A673 (cell line): ENCODE measurements around the gene MRPL22. TPM values are rescaled to one million over a fixed set of nuclear protein-coding genes. Genes with fewer than 3 reads are reported as not detected.

ENCODE experiments used
- BruUV-seq: library from RNA; stranded (reverse); fragments of 400-500 nt; replicated peaks from 2 replicates; lab custom pipeline; 2021; lab: Mats Ljungman, UMichigan
- CTCF ChIA-PET: fragments of 300-600 bp; sonication (Branson Sonifier 250); formaldehyde crosslinking; loops from one replicate; lab custom pipeline; 2022; ENCODE audit warnings: antibody characterized with exemption; lab: Charles Lee
- POLR2A ChIA-PET: fragments of 300-600 bp; sonication (Branson Sonifier 250); formaldehyde crosslinking; loops from one replicate; lab custom pipeline; 2022; ENCODE audit warnings: antibody characterized with exemption; ENCODE audit not compliant: low non-redundant PET; lab: Charles Lee
- DNase-seq: peaks from one replicate; pipeline ENCODE4 v3.0.0-alpha.2; 2015; ENCODE audit warnings: low spot score
- H3K27ac ChIP-seq: fragments of 200-600 bp; sonication (generic); 2 replicates; pipeline ENCODE4 v1.5.1; 2016; ENCODE audit warnings: mixed run types, low read depth, mild to moderate bottlenecking, mixed read lengths, antibody characterized with exemption, low read length; ENCODE audit not compliant: poor library complexity, severe bottlenecking
- H3K27me3 ChIP-seq: fragments of 200-600 bp; sonication (generic); replicated peaks from 2 replicates; pipeline ENCODE4 v1.6.1; 2017; ENCODE audit warnings: mixed run types, low read depth, mild to moderate bottlenecking, mixed read lengths, antibody characterized with exemption, low read length; ENCODE audit not compliant: insufficient read depth, poor library complexity
- H3K36me3 ChIP-seq: fragments of 200-600 bp; sonication (generic); 2 replicates; pipeline ENCODE4 v1.6.1; 2016; ENCODE audit warnings: mixed run types, mild to moderate bottlenecking, mixed read lengths, antibody characterized with exemption, low read length; ENCODE audit not compliant: insufficient read depth, poor library complexity, severe bottlenecking
- H3K4me1 ChIP-seq: fragments of 200-600 bp; sonication (generic); 2 replicates; pipeline ENCODE4 v1.6.1; 2017; ENCODE audit warnings: mixed run types, mild to moderate bottlenecking, mixed read lengths, antibody characterized with exemption, low read length; ENCODE audit not compliant: insufficient read depth, poor library complexity, severe bottlenecking
- H3K4me3 ChIP-seq: fragments of 200-600 bp; sonication (generic); 2 replicates; pipeline ENCODE4 v1.5.1; 2016; ENCODE audit warnings: low read depth, mixed run types, mild to moderate bottlenecking, mixed read lengths, low read length; ENCODE audit not compliant: poor library complexity, severe bottlenecking
- H3K9me3 ChIP-seq: fragments of 200-600 bp; sonication (generic); 2 replicates; pipeline ENCODE4 v1.6.1; 2016; ENCODE audit warnings: mixed run types, low read depth, mild to moderate bottlenecking, mixed read lengths, antibody characterized with exemption, low read length; ENCODE audit not compliant: poor library complexity, severe bottlenecking
- CTCF ChIP-seq: fragments of 300-800, 200-600 bp; sonication (generic); conservative IDR thresholded peaks from 2 replicates; pipeline ENCODE4 v1.5.1; 2017; ENCODE audit warnings: low read depth, mild to moderate bottlenecking, antibody characterized with exemption, low read length, moderate library complexity, mixed read lengths
- EZH2 ChIP-seq: fragments of 200-600 bp; sonication (generic); IDR thresholded peaks from 2 replicates; pipeline ENCODE4 v1.6.1; 2017; ENCODE audit warnings: borderline replicate concordance, low read depth, mild to moderate bottlenecking, mixed read lengths, antibody characterized with exemption, low read length; ENCODE audit not compliant: poor library complexity, severe bottlenecking
- intact Hi-C: fragments of 100-400 bp; cut with micrococcal nuclease; formaldehyde crosslinking; loops from one replicate; pipeline ENCODE4 v1.10.0; 2022; ENCODE audit not compliant: unreplicated experiment
- total RNA-seq: library from RNA; stranded (reverse); gene quantifications from 2 replicates; pipeline ENCODE4 v1.2.3, GENCODE V29; 2021

Gene MRPL22
- total RNA-seq, 1 experiment from 2014 or later = 143 TPM

GRCh38 chr5:154923441-154924430 is 17.1 kb upstream of the MRPL22 start:
- DNase-seq = no peak
- Histone ChIP-seq H3K4me1 (no peaks in the 10 kb centered on the region), H3K27ac (no peak overlapping the region), H3K27me3 (no peaks in the 10 kb centered on the region), H3K9me3 (no peaks in the 10 kb centered on the region), H3K36me3 (peaks cover 70% of the 10 kb centered on the region), H3K4me3 (no peak overlapping the region)
- BruUV-seq = no TSS peak
- CTCF ChIA-PET = no interaction called here
- TF ChIP-seq EZH2 (no peak), CTCF (no peak)
- POLR2A ChIA-PET = no interaction called here
- intact Hi-C loops = loop anchor here (10.0 kb wide), 1 partner anchor 269 kb away; no protein-coding TSS in a partner anchor

GRCh38 chr5:154933537-154933936 is 7.3 kb upstream of the MRPL22 start:
- peaks cover 39% of the 10 kb centered on the region for H3K36me3 ChIP-seq
- CTCF ChIA-PET = no interaction called here
- no peaks in the 10 kb centered on the region for H3K9me3 ChIP-seq
- intact Hi-C loops = no loop called here
- H3K4me3 ChIP-seq = no peak overlapping the region
- TF ChIP-seq CTCF = no peak
- no peak for TF ChIP-seq EZH2
- no peaks in the 10 kb centered on the region for H3K27me3 ChIP-seq
- no peak overlapping the region for H3K27ac ChIP-seq
- peaks cover 10% of the 10 kb centered on the region for H3K4me1 ChIP-seq
- BruUV-seq = no TSS peak
- POLR2A ChIA-PET = no interaction called here
- DNase-seq = no peak

GRCh38 chr5:154934881-154935280 is 6.0 kb upstream of the MRPL22 start:
- Histone ChIP-seq H3K36me3 (peaks cover 34% of the 10 kb centered on the region), H3K9me3 (no peaks in the 10 kb centered on the region), H3K4me3 (no peak overlapping the region), H3K27me3 (no peaks in the 10 kb centered on the region), H3K27ac (no peak overlapping the region), H3K4me1 (peaks cover 10% of the 10 kb centered on the region)
- DNase-seq = no peak
- ChIA-PET CTCF (no interaction called here), POLR2A (no interaction called here)
- TF ChIP-seq EZH2 = no peak
- TF ChIP-seq CTCF = no peak
- intact Hi-C loops = no loop called here
- BruUV-seq = no TSS peak
